HepG2 (cell line): ENCODE measurements around the gene ODC1. TPM values are rescaled to one million over a fixed set of nuclear protein-coding genes. Genes with fewer than 3 reads are reported as not detected.

Experiments
- ATAC-seq: fragments of 200-7000 bp; cut with Tn5 transposase; 3 replicates; pipeline ENCODE4 v1.9.1; 2020; ENCODE audit warnings: mild to moderate bottlenecking, moderate library complexity
- BruUV-seq: library from RNA; stranded (reverse); fragments of 400-500 nt; replicated peaks from 2 replicates; lab custom pipeline; 2021; lab: Mats Ljungman, UMichigan
- CTCF ChIA-PET: fragments of 300-600 bp; formaldehyde crosslinking; extraction: SDS; loops from one replicate; lab custom pipeline; 2021; ENCODE audit warnings: low total read pairs, inconsistent platforms, low intra/inter-chr PET ratio; lab: Yijun Ruan, JAX
- POLR2A ChIA-PET: fragments of 350-600 bp; sonication (Branson Sonifier 250); formaldehyde crosslinking; loops from one replicate; lab custom pipeline; 2020; ENCODE audit warnings: antibody characterized with exemption, inconsistent platforms; lab: Yijun Ruan, JAX
- DNase-seq: peaks from one replicate; pipeline ENCODE4 v3.0.0-alpha.2; 2015; ENCODE audit warnings: low spot score
- FAIRE-seq: peaks from 3 replicates; lab custom pipeline; 2011; peaks lifted over from hg19 to GRCh38; lab: Jason Lieb, UNC
- H2AFZ ChIP-seq: one replicate; pipeline ENCODE4 v1.6.1; 2011; ENCODE audit warnings: low read length, inconsistent platforms
- H3K27ac ChIP-seq: fragments of 300-600 bp; 3 replicates; pipeline ENCODE4 v1.8.0; 2011; ENCODE audit warnings: mixed run types, mild to moderate bottlenecking, mixed read lengths, low read length, inconsistent platforms; ENCODE audit not compliant: insufficient read depth; ENCODE audit errors: extremely low read length
- H3K27me3 ChIP-seq, 2 experiments: fragments of 200-600 bp in 1 of 2; 2 replicates in 1 of 2; 3 replicates in 1 of 2; pipeline versions ENCODE4 v1.6.0 to v1.8.0; 2011; ENCODE audit warnings: low read length in 2 of 2, mild to moderate bottlenecking in 2 of 2, moderate library complexity in 2 of 2, inconsistent platforms in 1 of 2; ENCODE audit not compliant: insufficient read depth in 2 of 2, control insufficient read depth in 1 of 2
- H3K36me3 ChIP-seq, 2 experiments: fragments of 200-600 bp in 1 of 2; replicated peaks in 1 of 2; 2 replicates in 1 of 2; 3 replicates in 1 of 2; pipeline versions ENCODE4 v1.5.1 to v1.8.0; 2011; ENCODE audit warnings: low read length in 2 of 2, inconsistent platforms in 1 of 2; ENCODE audit not compliant: insufficient read depth in 2 of 2, control insufficient read depth in 1 of 2
- H3K4me1 ChIP-seq: 2 replicates; pipeline ENCODE4 v1.5.1; 2012; ENCODE audit warnings: low read length, inconsistent platforms; ENCODE audit not compliant: insufficient read depth
- H3K4me2 ChIP-seq: 2 replicates; pipeline ENCODE4 v1.6.0; 2011; ENCODE audit warnings: low read depth, low read length, inconsistent platforms
- H3K4me3 ChIP-seq, 3 experiments: fragments of 200-600 bp in 1 of 3; sonication (generic), shearing (Covaris generic) in 1 of 3; replicated peaks in 1 of 3; 2 replicates each; pipeline ENCODE4 v1.5.1; 2011 to 2016; ENCODE audit warnings: low read length in 3 of 3, inconsistent platforms in 2 of 3, low read depth in 2 of 3, mild to moderate bottlenecking in 2 of 3, control low read depth in 1 of 3, mixed read lengths in 1 of 3; ENCODE audit not compliant: insufficient read depth in 1 of 3
- H3K79me2 ChIP-seq: one replicate; pipeline ENCODE4 v1.6.1; 2011; ENCODE audit warnings: low read length, inconsistent platforms; ENCODE audit not compliant: insufficient read depth
- H3K9ac ChIP-seq: 2 replicates; pipeline ENCODE4 v1.6.0; 2011; ENCODE audit warnings: mild to moderate bottlenecking, low read depth, low read length, inconsistent platforms; ENCODE audit not compliant: insufficient read depth
- H3K9me3 ChIP-seq: 2 replicates; pipeline ENCODE4 v1.5.1; 2012; ENCODE audit warnings: mild to moderate bottlenecking, low read length
- H4K20me1 ChIP-seq: 2 replicates; pipeline ENCODE4 v1.6.0; 2011; ENCODE audit warnings: inconsistent platforms, mild to moderate bottlenecking, low read length, moderate library complexity; ENCODE audit not compliant: insufficient read depth
- EP300 ChIP-seq, 3 experiments: sonication (generic) in 1 of 3; formaldehyde crosslinking in 1 of 3; IDR thresholded peaks; 2 replicates each; pipeline versions ENCODE4 v1.5.1 to v1.6.1; 2011 to 2020; ENCODE audit warnings: low read depth in 2 of 3, low read length in 2 of 3, borderline replicate concordance in 1 of 3, improper control_type of control experiment in 1 of 3, mild to moderate bottlenecking in 1 of 3, missing genetic modification reagents in 1 of 3, moderate library complexity in 1 of 3
- FOXA3 ChIP-seq: IDR thresholded peaks from 2 replicates; pipeline ENCODE4 v1.6.1; 2016; ENCODE audit warnings: missing genetic modification reagents, missing compliant biosample characterization
- GRHL1 ChIP-seq: sonication (generic); formaldehyde crosslinking; conservative IDR thresholded peaks from 2 replicates; pipeline ENCODE4 v1.8.0; 2022; ENCODE audit warnings: missing genetic modification reagents
- IKZF5 ChIP-seq: IDR thresholded peaks from 2 replicates; pipeline ENCODE4 v1.6.1; 2018; ENCODE audit warnings: missing genetic modification reagents, mild to moderate bottlenecking, missing compliant biosample characterization
- LCORL ChIP-seq, 2 experiments: fragments of 450-650 bp in 1 of 2; sonication (generic) in 1 of 2; formaldehyde crosslinking in 1 of 2; IDR thresholded peaks; 2 replicates each; pipeline versions ENCODE4 v1.5.0 to v1.6.1; 2017 to 2020; ENCODE audit warnings: antibody characterized with exemption in 1 of 2, missing genetic modification reagents in 1 of 2
- MAZ ChIP-seq, 2 experiments: sonication (generic) in 1 of 2; formaldehyde crosslinking in 1 of 2; IDR thresholded peaks; 2 replicates each; pipeline versions ENCODE4 v1.5.0 to v1.6.1; 2012 to 2020; ENCODE audit warnings: low read depth in 2 of 2, mild to moderate bottlenecking in 2 of 2, borderline replicate concordance in 1 of 2, improper control_type of control experiment in 1 of 2, low read length in 1 of 2, missing genetic modification reagents in 1 of 2, moderate library complexity in 1 of 2
- NCOA2 ChIP-seq: sonication (generic); formaldehyde crosslinking; IDR thresholded peaks from 2 replicates; pipeline ENCODE4 v1.8.0; 2022; ENCODE audit warnings: inconsistent platforms
- POLR2AphosphoS5 ChIP-seq: IDR thresholded peaks from 2 replicates; pipeline ENCODE4 v1.6.1; 2012; ENCODE audit warnings: low read depth, low read length
- RXRB ChIP-seq: IDR thresholded peaks from 2 replicates; pipeline ENCODE4 v1.6.1; 2016; ENCODE audit warnings: borderline replicate concordance, missing genetic modification reagents, missing compliant biosample characterization
- SMYD3 ChIP-seq: sonication (generic); formaldehyde crosslinking; IDR thresholded peaks from 2 replicates; pipeline ENCODE4 v1.8.1; 2023; ENCODE audit warnings: mild to moderate bottlenecking, missing genetic modification reagents
- SOX5 ChIP-seq: IDR thresholded peaks from 2 replicates; pipeline ENCODE4 v1.6.1; 2016; ENCODE audit warnings: borderline replicate concordance
- ZNF343 ChIP-seq: sonication (generic); formaldehyde crosslinking; IDR thresholded peaks from 2 replicates; pipeline ENCODE4 v1.4.0; 2020; ENCODE audit warnings: mild to moderate bottlenecking, missing genetic modification reagents
- ZNF383 ChIP-seq: sonication (generic); formaldehyde crosslinking; IDR thresholded peaks from 2 replicates; pipeline ENCODE4 v1.4.0; 2020; ENCODE audit warnings: missing genetic modification reagents, mild to moderate bottlenecking, borderline replicate concordance
- ZNF652 ChIP-seq: IDR thresholded peaks from 2 replicates; pipeline ENCODE4 v1.6.1; 2016; ENCODE audit warnings: low read depth, borderline replicate concordance
- WGBS: methylation state at CpG from one replicate; pipeline ENCODE4 v1.1.6; 2017; ENCODE audit warnings: low lambda C conversion rate; 5-methylcytosine and 5-hydroxymethylcytosine counted together
- in situ Hi-C: cut with HindIII; loops from 2 replicates; pipeline ENCODE4 v1.10.0; 2017; ENCODE audit warnings: low pct_unique_long_range_greater_than_20kb; ENCODE audit not compliant: extremely low pct_ligation_motif_present
- intact Hi-C: fragments of 100-400 bp; cut with micrococcal nuclease; formaldehyde crosslinking; loops from one replicate; pipeline ENCODE4 v1.10.0; 2022; ENCODE audit not compliant: unreplicated experiment
- polyA plus RNA-seq, 8 experiments: library from polyadenylated mRNA; depleted of rRNA in 3 of 8; stranded (reverse) in 7 of 8; unstranded in 1 of 8; fragments of >200 nt; fragmentation: Illumina TruSeq in 4 of 8; extraction: Trizol in 4 of 8; gene quantifications; 2 replicates each; pipeline versions ENCODE4 v1.2.1 to v1.2.3, GENCODE V29; 2011 to 2016; ENCODE audit warnings: low read depth in 4 of 8, missing spikeins in 1 of 8, mixed read lengths in 1 of 8; ENCODE audit not compliant: insufficient read depth in 1 of 8
- total RNA-seq, 5 experiments: library from RNA; depleted of rRNA; stranded (reverse); fragments of >200 nt; fragmentation: Illumina TruSeq; extraction: Trizol; gene quantifications; 2 replicates each; pipeline ENCODE4 v1.2.3, GENCODE V29; 2016; ENCODE audit warnings: low read depth in 1 of 5
- TF ChIP-seq, protein P1 (sequence below): sonication (generic); formaldehyde crosslinking; IDR thresholded peaks from 2 replicates; pipeline ENCODE4 v1.5.0; 2020; ENCODE audit warnings: missing genetic modification reagents

The ODC1 gene
- total and polyA plus RNA-seq, 2 of the 13 experiments (the other 11 are each of a cell fraction or from before 2014, with no cell fraction given) = 142 to 371 TPM

DNA sequence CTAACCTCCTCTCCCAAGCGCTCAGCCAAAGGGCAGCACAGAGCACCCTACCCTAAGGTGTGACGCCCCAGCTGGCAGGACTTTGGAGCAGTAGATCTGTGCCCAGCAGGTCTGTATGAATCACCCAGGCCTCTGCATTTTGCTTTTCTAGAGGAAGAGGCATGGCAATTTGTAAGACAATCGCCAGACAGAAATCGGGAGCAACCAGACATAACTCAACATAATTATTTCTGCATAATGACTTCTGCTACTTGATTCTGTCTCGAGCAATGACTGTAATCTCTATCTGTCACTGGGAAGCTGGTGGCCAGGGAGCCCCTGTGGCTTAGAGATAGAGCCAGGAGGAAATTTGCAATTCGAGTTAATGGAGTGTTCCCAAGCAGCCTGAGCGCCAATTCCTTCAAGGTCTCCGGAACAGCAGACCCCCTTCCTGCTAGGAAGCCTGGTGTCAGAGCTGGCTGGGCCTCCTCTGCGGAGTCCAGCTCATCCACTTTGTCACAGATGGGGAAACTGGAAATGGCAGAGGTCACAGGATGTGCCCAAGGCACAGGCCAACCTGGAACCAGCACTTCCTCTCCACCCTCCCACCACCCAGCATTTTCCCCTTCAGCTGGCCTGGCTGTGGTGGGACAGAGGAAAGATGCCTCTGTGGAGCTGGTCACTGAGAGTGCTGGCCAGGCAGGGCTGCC lies 55.0 kb downstream of the ODC1 start (continued):
- TF ChIP-seq IKZF5 (CRISPR knock-in tag) = peak; percentile 18; the same call in 1 of the 2 replicates
- TF ChIP-seq ZNF383 (CRISPR knock-in tag) = no peak
- no peak for TF ChIP-seq SOX5 (CRISPR knock-in tag)
- TF ChIP-seq, all 625 proteins: peak for 16

- 11% methylated on average over 6 of the region's 6 CpGs for WGBS
- Histone ChIP-seq H3K27ac (peak overlapping the region; percentile 3), H3K4me1 (peaks cover 23% of the 10 kb centered on the region)
- TF ChIP-seq MAZ (IDR thresholded peaks at IDR 0.05; ENCODE audit: borderline replicate concordance, low read depth, low read length) = no peak
- 0 out of 2 replicates have a peak, but pooled peaks have one; percentile 36 for TF ChIP-seq MAZ (CRISPR knock-in tag; IDR thresholded peaks at IDR 0.05; ENCODE audit: low read depth)
- no peak for TF ChIP-seq ZNF343 (CRISPR knock-in tag)
- TF ChIP-seq SMYD3 (CRISPR knock-in tag) = no peak
- TF ChIP-seq, protein P1, sequence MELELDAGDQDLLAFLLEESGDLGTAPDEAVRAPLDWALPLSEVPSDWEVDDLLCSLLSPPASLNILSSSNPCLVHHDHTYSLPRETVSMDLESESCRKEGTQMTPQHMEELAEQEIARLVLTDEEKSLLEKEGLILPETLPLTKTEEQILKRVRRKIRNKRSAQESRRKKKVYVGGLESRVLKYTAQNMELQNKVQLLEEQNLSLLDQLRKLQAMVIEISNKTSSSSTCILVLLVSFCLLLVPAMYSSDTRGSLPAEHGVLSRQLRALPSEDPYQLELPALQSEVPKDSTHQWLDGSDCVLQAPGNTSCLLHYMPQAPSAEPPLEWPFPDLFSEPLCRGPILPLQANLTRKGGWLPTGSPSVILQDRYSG (CRISPR knock-in tag) = no peak
- no peak for TF ChIP-seq POLR2AphosphoS5
- peak; percentile 94 for TF ChIP-seq RXRB (CRISPR knock-in tag)
- TF ChIP-seq EP300 (IDR thresholded peaks at IDR 0.05; ENCODE audit: low read depth in 2 of 2, low read length in 2 of 2) = peak in 1 of 2 experiments; percentile 52; a peak in 1 of 4 replicates
- TF ChIP-seq EP300 (CRISPR knock-in tag; IDR thresholded peaks at IDR 0.05; ENCODE audit: borderline replicate concordance) = no peak; the same call in 1 of the 2 replicates
- TF ChIP-seq NCOA2 (CRISPR knock-in tag) = peak; percentile 74
- no peak for TF ChIP-seq GRHL1 (CRISPR knock-in tag)
- no peak for TF ChIP-seq LCORL (IDR thresholded peaks at IDR 0.05)
- no peak; the same call in 1 of the 2 replicates for TF ChIP-seq LCORL (CRISPR knock-in tag; IDR thresholded peaks at IDR 0.05)
- TF ChIP-seq ZNF652 (CRISPR knock-in tag) = no peak
- TF ChIP-seq FOXA3 (CRISPR knock-in tag) = peak; percentile 76
Measured at GRCh38 chr2:10392548-10392947, 55.6 kb downstream of the ODC1 start.

More at GRCh38 chr2:10392548-10392947, 55.6 kb downstream of the ODC1 start:
- BruUV-seq = no TSS peak
- H3K9ac ChIP-seq = no peak overlapping the region
- intact Hi-C loops (no loop called here), in situ Hi-C loops (no loop called here)
- H3K9me3 ChIP-seq = no peaks in the 10 kb centered on the region
- ChIA-PET POLR2A (interaction anchor here (0.8 to 1.6 kb wide), 3 partner anchors 9 to 922 kb away, joined by 3 to 10 read pairs (median 5); no protein-coding TSS in a partner anchor), CTCF (no interaction called here)
- no peaks in the 10 kb centered on the region for H3K79me2 ChIP-seq
- no peaks in the 10 kb centered on the region for H3K27me3 ChIP-seq
- ATAC-seq = peak; percentile 70
- H2AFZ ChIP-seq = no peak overlapping the region
- peak; percentile 63 for DNase-seq
- peaks cover 12% of the 10 kb centered on the region; the same call in 1 of the 2 replicates for H4K20me1 ChIP-seq
- no peaks in the 10 kb centered on the region for H3K36me3 ChIP-seq
- H3K4me3 ChIP-seq = no peak overlapping the region
- H3K4me2 ChIP-seq = peak overlapping the region; percentile 9
- peak; percentile 91 for FAIRE-seq
